K562 (cell line): Measurements from ENCODE around the gene DDR1. TPM values are rescaled to one million over a fixed set of nuclear protein-coding genes. Genes with fewer than 3 reads are reported as not detected.

Experiments used
- ATAC-seq: fragments of 200-7000 bp; cut with Tn5 transposase; 3 replicates; pipeline ENCODE4 v1.9.1; 2020; ENCODE audit warnings: moderate library complexity
- BruUV-seq: library from RNA; stranded (reverse); fragments of 400-500 nt; replicated peaks from 2 replicates; lab custom pipeline; 2021; lab: Mats Ljungman, UMichigan
- CTCF ChIA-PET: fragments of 300-600 bp; formaldehyde crosslinking; extraction: SDS; loops from one replicate; lab custom pipeline; 2021; ENCODE audit warnings: low intra/inter-chr PET ratio; lab: Yijun Ruan, JAX
- POLR2A ChIA-PET: fragments of 300-600, 350-650 bp; sonication (Branson Sonifier 250); formaldehyde crosslinking; extraction: SDS; loops from one replicate; lab custom pipeline; 2021; ENCODE audit warnings: antibody characterized with exemption, inconsistent platforms; lab: Yijun Ruan, JAX
- DNase-seq, 4 experiments: peaks; one replicate each; pipeline versions ENCODE4 v3.0.0 to v3.0.0-alpha.2; 2011 to 2018; ENCODE audit warnings: low spot score in 3 of 4, mixed read lengths in 3 of 4; ENCODE audit errors: extremely low read depth in 1 of 4
- FAIRE-seq: peaks from 2 replicates; lab custom pipeline; 2011; peaks lifted over from hg19 to GRCh38; lab: Jason Lieb, UNC
- H2AFZ ChIP-seq: 2 replicates; pipeline ENCODE4 v1.6.0; 2011; ENCODE audit warnings: low read depth, low read length, control low read depth, inconsistent platforms
- H3K27ac ChIP-seq: fragments of 200-600 bp; 3 replicates; pipeline ENCODE4 v1.8.0; 2011; ENCODE audit warnings: low read depth, mild to moderate bottlenecking, control low read depth, inconsistent platforms, low read length, moderate library complexity, mixed read lengths; ENCODE audit errors: extremely low read depth
- H3K27me3 ChIP-seq, 2 experiments: fragments of 300-600 bp in 1 of 2; 2 replicates in 1 of 2; 3 replicates in 1 of 2; pipeline versions ENCODE4 v1.6.0 to v1.8.0; 2011; ENCODE audit warnings: inconsistent platforms in 2 of 2, low read length in 2 of 2, mild to moderate bottlenecking in 1 of 2, mixed read lengths in 1 of 2, moderate library complexity in 1 of 2; ENCODE audit not compliant: control insufficient read depth in 2 of 2, insufficient read depth in 2 of 2
- H3K36me3 ChIP-seq: fragments of 300-600 bp; 3 replicates; pipeline ENCODE4 v1.8.0; 2011; ENCODE audit warnings: mild to moderate bottlenecking, low read length, inconsistent platforms; ENCODE audit not compliant: control insufficient read depth, insufficient read depth
- H3K4me1 ChIP-seq, 2 experiments: fragments of 200-600 bp in 1 of 2; replicated peaks in 1 of 2; 2 replicates in 1 of 2; 3 replicates in 1 of 2; pipeline versions ENCODE4 v1.5.1 to v1.8.0; 2011; ENCODE audit warnings: inconsistent platforms in 2 of 2, low read length in 2 of 2, mild to moderate bottlenecking in 1 of 2, mixed read lengths in 1 of 2, moderate library complexity in 1 of 2; ENCODE audit not compliant: control insufficient read depth in 2 of 2, insufficient read depth in 2 of 2
- H3K4me2 ChIP-seq: 2 replicates; pipeline ENCODE4 v1.6.1; 2011; ENCODE audit warnings: low read length, control low read depth, inconsistent platforms, mixed read lengths; ENCODE audit not compliant: insufficient read depth
- H3K4me3 ChIP-seq: fragments of 200-600 bp; sonication (generic), shearing (Covaris generic); 2 replicates; pipeline ENCODE4 v1.5.1; 2016; ENCODE audit warnings: control low read depth, inconsistent platforms
- H3K79me2 ChIP-seq: fragments of 200-600 bp; 3 replicates; pipeline ENCODE4 v1.8.0; 2011; ENCODE audit warnings: low read length, inconsistent platforms; ENCODE audit not compliant: control insufficient read depth, insufficient read depth
- H3K9ac ChIP-seq, 2 experiments: 2 replicates each; pipeline versions ENCODE4 v1.6.0 to v1.6.1; 2011; ENCODE audit warnings: low read depth in 2 of 2, low read length in 2 of 2, control low read depth in 1 of 2, inconsistent platforms in 1 of 2, mild to moderate bottlenecking in 1 of 2, mixed read lengths in 1 of 2; ENCODE audit not compliant: insufficient read depth in 1 of 2
- H3K9me1 ChIP-seq: one replicate; pipeline ENCODE4 v1.6.0; 2011; ENCODE audit warnings: inconsistent platforms, mild to moderate bottlenecking, low read length, moderate library complexity; ENCODE audit not compliant: control insufficient read depth, insufficient read depth
- H3K9me3 ChIP-seq: replicated peaks from 2 replicates; pipeline ENCODE4 v1.5.1; 2011; ENCODE audit warnings: low read depth, low read length, inconsistent platforms; ENCODE audit not compliant: control insufficient read depth, insufficient read depth
- H4K20me1 ChIP-seq: replicated peaks from 2 replicates; pipeline ENCODE4 v1.6.1; 2011; ENCODE audit warnings: low read length, inconsistent platforms, mixed read lengths; ENCODE audit not compliant: control insufficient read depth, insufficient read depth
- C11orf30 ChIP-seq: fragments of 450-650 bp; IDR thresholded peaks from 2 replicates; pipeline ENCODE4 v1.6.1; 2016; ENCODE audit warnings: low read depth, mild to moderate bottlenecking
- CBX5 ChIP-seq: IDR thresholded peaks from 2 replicates; pipeline ENCODE4 v1.6.1; 2014; ENCODE audit warnings: low read depth, borderline replicate concordance
- CHD7 ChIP-seq: fragments of 200-600 bp; sonication (generic); IDR thresholded peaks from one replicate; pipeline ENCODE4 v1.6.1; 2012; ENCODE audit warnings: mild to moderate bottlenecking, low read depth, low read length, inconsistent platforms
- ILF3 ChIP-seq: fragments of 450-650 bp; IDR thresholded peaks from 2 replicates; pipeline ENCODE4 v1.6.1; 2018; ENCODE audit warnings: antibody characterized with exemption, mild to moderate bottlenecking, moderate library complexity, borderline replicate concordance
- PHF21A ChIP-seq: fragments of 450-650 bp; IDR thresholded peaks from 2 replicates; pipeline ENCODE4 v1.6.1; 2017; ENCODE audit warnings: low read depth, borderline replicate concordance
- PURB ChIP-seq: sonication (generic); formaldehyde crosslinking; IDR thresholded peaks from 2 replicates; pipeline ENCODE4 v1.9.0; 2021; ENCODE audit warnings: low read depth, mild to moderate bottlenecking, missing genetic modification reagents
- SNIP1 ChIP-seq: fragments of 450-650 bp; IDR thresholded peaks from 2 replicates; pipeline ENCODE4 v1.7.1; 2017; ENCODE audit warnings: low read depth, mild to moderate bottlenecking
- XRCC3 ChIP-seq: fragments of 450-650 bp; IDR thresholded peaks from 2 replicates; pipeline ENCODE4 v1.6.1; 2017; ENCODE audit warnings: mild to moderate bottlenecking, moderate library complexity
- ZNF174 ChIP-seq: fragments of 250-450 bp; sonication (Bioruptor Pico); IDR thresholded peaks from 2 replicates; pipeline ENCODE4 v1.4.0; 2020; ENCODE audit warnings: mild to moderate bottlenecking
- ZNF316 ChIP-seq: fragments of 450-650 bp; IDR thresholded peaks from 2 replicates; pipeline ENCODE4 v1.6.1; 2016
- WGBS: fragments of 100-300 bp; shearing (Covaris generic); methylation state at CpG from one replicate; pipeline ENCODE4 v1.1.6; 2016; ENCODE audit warnings: low coverage, mixed read lengths; ENCODE audit not compliant: insufficient coverage; ENCODE audit errors: missing lambda C conversion rate; 5-methylcytosine and 5-hydroxymethylcytosine counted together
- in situ Hi-C: fragments of 300-500 bp; cut with MboI; formaldehyde crosslinking; loops from 4 replicates; pipeline ENCODE4 v1.15.0; 2018; ENCODE audit warnings: inconsistent platforms, mixed read lengths
- intact Hi-C: fragments of 100-400 bp; cut with micrococcal nuclease; formaldehyde crosslinking; loops from 2 replicates; pipeline ENCODE4 v1.14.2; 2022
- polyA plus RNA-seq, 8 experiments: library from polyadenylated mRNA; depleted of rRNA in 4 of 8; stranded (reverse) in 5 of 8; unstranded in 3 of 8; fragments of >200 nt; fragmentation: Nextera tagmentation in 2 of 8; fragmentation: Illumina TruSeq in 1 of 8; extraction: Ambion mirVana in 2 of 8; extraction: Trizol in 1 of 8; gene quantifications; 2 replicates each; pipeline versions ENCODE4 v1.2.1 to v1.2.3, GENCODE V29; 2011 to 2014; ENCODE audit warnings: inconsistent platforms in 1 of 8, missing spikeins in 1 of 8
- total RNA-seq, 7 experiments: library from RNA; depleted of rRNA in 6 of 7; stranded (reverse); fragments of >200 nt in 6 of 7; fragmentation: Illumina TruSeq in 2 of 7; extraction: Trizol in 2 of 7; gene quantifications; 2 replicates each; pipeline versions ENCODE4 v1.2.1 to v1.2.3, GENCODE V29; 2011 to 2021; ENCODE audit warnings: low replicate concordance in 1 of 7
- TF ChIP-seq, protein P1 (sequence below): fragments of 450-650 bp; formaldehyde crosslinking; IDR thresholded peaks from 2 replicates; pipeline ENCODE4 v1.4.0; 2022; ENCODE audit warnings: missing genetic modification characterization

DDR1 gene
- total and polyA plus RNA-seq, 9 of the 15 experiments (the other 6 are each of a cell fraction or from before 2014, with no cell fraction given): 1.4 to 44.6 (median 12.2) TPM

DNA sequence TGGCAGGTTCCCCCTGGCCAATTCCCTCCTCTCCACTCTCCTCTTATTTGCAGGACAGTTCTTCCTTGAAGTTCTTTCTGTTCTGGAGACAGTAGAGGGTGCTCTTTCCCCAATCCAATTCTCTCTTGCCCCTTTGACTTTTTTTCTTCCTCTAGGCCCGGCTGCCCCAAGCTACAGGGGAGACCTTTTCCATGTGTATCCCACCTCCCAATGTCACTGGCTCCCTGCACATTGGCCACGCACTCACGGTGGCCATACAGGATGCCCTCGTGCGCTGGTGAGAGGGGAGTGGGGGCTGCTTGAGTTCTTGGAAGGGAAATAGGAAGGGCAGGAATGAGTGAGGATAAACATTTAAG lies 31.2 kb downstream of the DDR1 start:
- ChIA-PET CTCF (interaction anchor here (0.5 to 3.7 kb wide), 13 partner anchors 11 to 434 kb away, joined by 3 to 34 read pairs (median 7); no protein-coding TSS in a partner anchor), POLR2A (interaction anchor here (0.5 to 3.5 kb wide), 11 partner anchors 8 to 1803 kb away, joined by 3 to 11 read pairs (median 4); no protein-coding TSS in a partner anchor)
- no TSS peak for BruUV-seq
- Histone ChIP-seq H3K4me1 (peaks cover 15 to 28% of the 10 kb centered on the region in 2 experiments), H3K9me3 (no peaks in the 10 kb centered on the region), H2AFZ (peak overlapping the region; percentile 86; the same call in 1 of the 2 replicates), H4K20me1 (no peaks in the 10 kb centered on the region), H3K9me1 (no peaks in the 10 kb centered on the region), H3K36me3 (peaks cover 78% of the 10 kb centered on the region; the same call in 2 of the 3 replicates), H3K27me3 (no peaks in the 10 kb centered on the region), H3K4me3 (no peak overlapping the region), H3K9ac (peak overlapping the region; percentile 25 to 91; a peak in 3 of 4 replicates), H3K79me2 (peaks cover 8% of the 10 kb centered on the region; the same call in 2 of the 3 replicates), H3K4me2 (peak overlapping the region; percentile 99), H3K27ac (no peak overlapping the region; the same call in 2 of the 3 replicates)
- ATAC-seq (peak; percentile 66), DNase-seq (peak; percentile 70 to 82 (median 76)), FAIRE-seq (peak; percentile 95)
- 51% methylated on average over 5 of the region's 5 CpGs for whole genome bisulfite sequencing
- in situ Hi-C loops (loop anchor here (5.0 to 10.0 kb wide), 2 partner anchors 162 to 459 kb away; no protein-coding TSS in a partner anchor), intact Hi-C loops (loop anchor here (1.0 to 2.0 kb wide), 5 partner anchors 39 to 172 kb away; no protein-coding TSS in a partner anchor)
- TF ChIP-seq XRCC3: no peak
- TF ChIP-seq PHF21A: no peak
- TF ChIP-seq SNIP1: no peak
- no peak for TF ChIP-seq C11orf30
- TF ChIP-seq CHD7: no peak
- TF ChIP-seq PURB (CRISPR knock-in tag): no peak
- TF ChIP-seq, protein P1, sequence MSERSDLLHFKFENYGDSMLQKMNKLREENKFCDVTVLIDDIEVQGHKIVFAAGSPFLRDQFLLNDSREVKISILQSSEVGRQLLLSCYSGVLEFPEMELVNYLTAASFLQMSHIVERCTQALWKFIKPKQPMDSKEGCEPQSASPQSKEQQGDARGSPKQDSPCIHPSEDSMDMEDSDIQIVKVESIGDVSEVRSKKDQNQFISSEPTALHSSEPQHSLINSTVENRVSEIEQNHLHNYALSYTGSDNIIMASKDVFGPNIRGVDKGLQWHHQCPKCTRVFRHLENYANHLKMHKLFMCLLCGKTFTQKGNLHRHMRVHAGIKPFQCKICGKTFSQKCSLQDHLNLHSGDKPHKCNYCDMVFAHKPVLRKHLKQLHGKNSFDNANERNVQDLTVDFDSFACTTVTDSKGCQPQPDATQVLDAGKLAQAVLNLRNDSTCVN (CRISPR knock-in tag): peak; percentile 55; the same call in 1 of the 2 replicates
- no peak for TF ChIP-seq CBX5
- TF ChIP-seq ZNF316: no peak
- TF ChIP-seq ZNF174: no peak
- TF ChIP-seq ILF3: no peak
